Heart left ventricle (tissue), 16 donors: ENCODE data around the gene TTLL10. TPM values are rescaled to one million over a fixed set of nuclear protein-coding genes. Genes with fewer than 3 reads are reported as not detected.

Experiments used
- ATAC-seq, 4 donors: fragments of 200-7000 bp; cut with Tn5 transposase; one replicate each; pipeline ENCODE4 v1.9.1; 2020 to 2022; ENCODE audit warnings: moderate library complexity in 4 of 4, mild to moderate bottlenecking in 3 of 4, moderate number of reproducible peaks in 1 of 4
- DNase-seq, 5 donors: peaks; one replicate each; pipeline ENCODE4 v3.0.0-alpha.2; 2020
- H3K27ac ChIP-seq, 12 donors: fragments of 200-600 bp; sonication (generic) in 4 of 12; one replicate each; pipeline versions ENCODE4 v1.5.0 to v1.8.0; 2016 to 2022; ENCODE audit warnings: mild to moderate bottlenecking in 2 of 12
- H3K27me3 ChIP-seq, 9 donors: fragments of 200-600 bp; sonication (generic) in 2 of 9; one replicate each; pipeline versions ENCODE4 v1.5.1 to v1.8.0; 2016 to 2022; ENCODE audit warnings: mild to moderate bottlenecking in 3 of 9
- H3K36me3 ChIP-seq, 9 donors: fragments of 200-600 bp; sonication (generic) in 2 of 9; one replicate each; pipeline versions ENCODE4 v1.5.0 to v1.8.0; 2018 to 2022; ENCODE audit warnings: mild to moderate bottlenecking in 2 of 9
- H3K4me1 ChIP-seq, 12 donors: fragments of 200-600 bp; sonication (generic) in 4 of 12; one replicate each; pipeline versions ENCODE4 v1.5.0 to v1.8.0; 2016 to 2022; ENCODE audit warnings: mild to moderate bottlenecking in 3 of 12
- H3K4me3 ChIP-seq, 12 donors: fragments of 200-600 bp; sonication (generic) in 4 of 12; one replicate each; pipeline versions ENCODE4 v1.5.0 to v1.8.0; 2017 to 2022; ENCODE audit warnings: mild to moderate bottlenecking in 9 of 12, moderate library complexity in 4 of 12
- H3K9me3 ChIP-seq, 12 donors: fragments of 200-600 bp; sonication (generic) in 4 of 12; one replicate each; pipeline versions ENCODE4 v1.5.0 to v1.8.0; 2016 to 2022; ENCODE audit warnings: mild to moderate bottlenecking in 1 of 12
- POLR2A ChIP-seq, 2 donors: fragments of 450-650 bp; IDR thresholded peaks; one replicate each; pipeline ENCODE4 v1.6.1; 2017; ENCODE audit warnings: antibody characterized with exemption in 2 of 2, mild to moderate bottlenecking in 2 of 2, moderate library complexity in 2 of 2
- WGBS, 4 donors: extraction: QIAGEN DNeasy Blood & Tissue Kit in 2 of 4; methylation state at CpG; one replicate each; pipeline versions ENCODE4 v1.1.5 to v1.1.7; 2013 to 2018; 5-methylcytosine and 5-hydroxymethylcytosine counted together
- intact Hi-C, 10 donors: fragments of 100-400 bp; cut with DNase I; formaldehyde crosslinking; loops; one replicate each; pipeline versions ENCODE4 v1.11.1 to v1.14.2; 2022
- polyA plus RNA-seq, 2 donors: library from polyadenylated mRNA; stranded (reverse); fragments of 200-250 nt; gene quantifications; one replicate each; pipeline ENCODE4 v1.2.3, GENCODE V29; 2013
- total RNA-seq, 9 donors: library from RNA; depleted of rRNA in 2 of 9; stranded (reverse); fragments of >200 nt in 2 of 9; fragmentation: NEBNext Ultra II Directional in 3 of 9; extraction: Animal tissue kit (Norgen Biotek cat#: 25700) in 3 of 9; gene quantifications; one replicate each; pipeline versions ENCODE4 v1.1.0 to v1.2.4, GENCODE V29; 2016 to 2023
- TF ChIP-seq, protein P1 (sequence below), 12 donors: fragments of 200-600 bp; sonication (generic) in 4 of 12; IDR thresholded peaks; one replicate each; pipeline versions ENCODE4 v1.5.0 to v1.8.0; 2018 to 2022; ENCODE audit warnings: antibody characterized with exemption in 12 of 12, mild to moderate bottlenecking in 5 of 12
- donor health status: ischemic (EF 13 %, LVEDD 7.1; RV severe dilation, severe dysfunction).
- donor health status: healthy with polysubstance abuse.
- donor health status: DM: no; HTN: yes; CAD: no.
- donor health status: DM: no; HTN: no; CAD: no.
- donor health status: ischemic (EF 25% LVEDD 6.9; RV normal size, moderate dysfunction).
- donor health status: ischemic (EF 25% LVEDD 5.7; RV mildly dilated, moderate dysfunction).
- donor health status: healthy.
- donor health status: DM: yes; HTN: yes; CAD: no.
- donor health status: ischemic (EF 35%, LVEDD 5.7; RV mildly dilated, moderate dysfunction).
- donor health status: nonischemic (EF 11% LVEDD 7.7; RV severe dilation, severe dysfunction).
- donor health status: DM: yes; HTN: yes; CAD: no.
- donor health status: PGD.
- donor health status: ischemic (EF 29% LVEDD 5.4; RV normal size, mild dysfunction).
- donor health status: nonischemic (EF 23%, LVEDD 6.1; RV moderate dilation, normal function).

The TTLL10 gene
- total and polyA plus RNA-seq, 11 donors: 0.03 to 0.53 (median 0.21) TPM; not detected in 4

DNA sequence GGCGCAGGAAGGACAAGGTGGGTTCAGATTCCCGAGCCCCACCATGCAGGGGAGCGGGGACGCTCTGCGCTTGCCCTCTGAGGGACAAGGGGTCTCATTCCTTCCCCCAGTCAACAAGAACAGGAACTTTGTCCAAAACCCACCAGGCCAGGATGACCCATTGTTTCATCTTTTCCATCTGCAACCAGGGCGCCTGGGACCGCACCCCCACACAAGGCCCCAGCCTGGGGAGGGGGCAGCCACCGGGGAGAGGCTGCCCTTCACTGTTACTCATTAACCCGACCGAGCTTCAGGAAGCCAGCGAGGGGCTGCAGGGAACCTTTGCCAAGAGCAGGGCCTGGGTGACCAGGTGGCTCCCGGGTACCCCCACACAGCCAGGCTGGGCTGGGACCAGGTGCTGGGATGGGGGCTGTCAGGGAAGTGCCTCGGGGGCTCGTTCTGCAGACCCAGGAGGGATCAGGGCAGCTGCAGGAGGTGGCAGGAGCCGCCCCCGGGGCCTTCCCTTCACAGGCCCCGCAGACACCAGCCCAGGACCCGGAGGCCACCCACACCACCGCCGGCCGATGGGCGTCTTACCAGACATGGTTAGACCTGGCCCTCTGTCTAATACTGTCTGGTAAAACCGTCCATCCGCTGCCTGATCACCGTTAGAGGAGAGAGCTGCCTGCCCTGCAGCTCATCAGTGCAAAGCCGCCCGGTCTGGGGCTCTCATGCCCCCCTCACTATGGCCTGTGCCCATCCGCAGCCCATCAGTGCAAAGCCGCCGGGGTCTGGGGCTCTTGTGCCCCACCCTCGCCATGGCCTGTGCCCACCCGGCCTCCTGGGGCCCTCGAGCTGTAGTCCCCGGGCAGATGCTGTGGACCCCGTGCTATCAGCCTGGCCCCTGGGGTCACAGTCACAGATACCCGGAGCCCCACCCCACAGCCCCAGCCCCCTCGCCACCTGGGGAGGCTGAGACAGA is 4.9 kb upstream of the TTLL10 start:
- peaks cover 27 to 93% (median 67%) of the 10 kb centered on the region in 9 donors for H3K27me3 ChIP-seq
- intact Hi-C loops: loop anchor here in 1 of 10 donors (5.0 kb wide), 1 partner anchor 36 kb away; no protein-coding TSS in a partner anchor
- no peaks in the 10 kb centered on the region for H3K36me3 ChIP-seq
- no peak for TF ChIP-seq POLR2A (IDR thresholded peaks at IDR 0.05)
- ATAC-seq (no peak), DNase-seq (peak in 2 of 5 donors; percentile 20 to 61)
- WGBS, 4 donors: 69 to 78% (median 77%) methylated on average over 19 to 37 of the region's 37 CpGs
- no peak overlapping the region for H3K4me3 ChIP-seq
- H3K4me1 ChIP-seq: peaks cover 0 to 4% (median 0%) of the 10 kb centered on the region in 12 donors
- no peaks in the 10 kb centered on the region for H3K9me3 ChIP-seq
- no peak overlapping the region for H3K27ac ChIP-seq

GRCh38 chr1:1169429-1170214 is 4.1 kb upstream of the TTLL10 start:
- H3K4me3 ChIP-seq: no peak overlapping the region
- H3K36me3 ChIP-seq: no peaks in the 10 kb centered on the region
- H3K27ac ChIP-seq: no peak overlapping the region
- no peak for ATAC-seq
- intact Hi-C loops: loop anchor here in 1 of 10 donors (5.0 kb wide), 1 partner anchor 37 kb away; no protein-coding TSS in a partner anchor
- no peak for TF ChIP-seq POLR2A (IDR thresholded peaks at IDR 0.05)
- TF ChIP-seq, protein P1, sequence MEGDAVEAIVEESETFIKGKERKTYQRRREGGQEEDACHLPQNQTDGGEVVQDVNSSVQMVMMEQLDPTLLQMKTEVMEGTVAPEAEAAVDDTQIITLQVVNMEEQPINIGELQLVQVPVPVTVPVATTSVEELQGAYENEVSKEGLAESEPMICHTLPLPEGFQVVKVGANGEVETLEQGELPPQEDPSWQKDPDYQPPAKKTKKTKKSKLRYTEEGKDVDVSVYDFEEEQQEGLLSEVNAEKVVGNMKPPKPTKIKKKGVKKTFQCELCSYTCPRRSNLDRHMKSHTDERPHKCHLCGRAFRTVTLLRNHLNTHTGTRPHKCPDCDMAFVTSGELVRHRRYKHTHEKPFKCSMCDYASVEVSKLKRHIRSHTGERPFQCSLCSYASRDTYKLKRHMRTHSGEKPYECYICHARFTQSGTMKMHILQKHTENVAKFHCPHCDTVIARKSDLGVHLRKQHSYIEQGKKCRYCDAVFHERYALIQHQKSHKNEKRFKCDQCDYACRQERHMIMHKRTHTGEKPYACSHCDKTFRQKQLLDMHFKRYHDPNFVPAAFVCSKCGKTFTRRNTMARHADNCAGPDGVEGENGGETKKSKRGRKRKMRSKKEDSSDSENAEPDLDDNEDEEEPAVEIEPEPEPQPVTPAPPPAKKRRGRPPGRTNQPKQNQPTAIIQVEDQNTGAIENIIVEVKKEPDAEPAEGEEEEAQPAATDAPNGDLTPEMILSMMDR (IDR thresholded peaks at IDR 0.05): no peak
- DNase-seq: peak in 3 of 5 donors; percentile 9 to 55 (median 20)
- peaks cover 0 to 9% (median 0%) of the 10 kb centered on the region in 12 donors for H3K4me1 ChIP-seq
- peaks cover 29 to 95% (median 69%) of the 10 kb centered on the region in 9 donors for H3K27me3 ChIP-seq
- no peaks in the 10 kb centered on the region for H3K9me3 ChIP-seq
- 57 to 66% (median 61%) methylated on average over 14 to 32 of the region's 32 CpGs for WGBS, 4 donors

- TF ChIP-seq POLR2A (IDR thresholded peaks at IDR 0.05): no peak
- TF ChIP-seq, protein P1 (IDR thresholded peaks at IDR 0.05): no peak
- intact Hi-C loops: no loop called here
- no peak overlapping the region for H3K27ac ChIP-seq
- DNase-seq (peak in 3 of 5 donors; percentile 4 to 58 (median 21)), ATAC-seq (no peak)
- no peak overlapping the region for H3K4me3 ChIP-seq
- no peaks in the 10 kb centered on the region for H3K9me3 ChIP-seq
- no peaks in the 10 kb centered on the region for H3K36me3 ChIP-seq
- H3K27me3 ChIP-seq: peaks cover 29 to 92% (median 67%) of the 10 kb centered on the region in 9 donors
- peaks cover 0 to 9% (median 0%) of the 10 kb centered on the region in 12 donors for H3K4me1 ChIP-seq
- 35 to 58% (median 54%) methylated on average over 12 to 26 of the region's 26 CpGs for WGBS, 4 donors
Measured at GRCh38 chr1:1170215-1171091, 3.2 kb upstream of the TTLL10 start.

- Histone ChIP-seq H3K9me3 (no peaks in the 10 kb centered on the region), H3K27ac (no peak overlapping the region), H3K4me1 (peaks cover 0 to 9% (median 0%) of the 10 kb centered on the region in 12 donors), H3K27me3 (peaks cover 29 to 91% (median 68%) of the 10 kb centered on the region in 9 donors), H3K4me3 (no peak overlapping the region), H3K36me3 (no peaks in the 10 kb centered on the region)
- WGBS, 4 donors: 70 to 79% (median 76%) methylated on average over 6 to 12 of the region's 12 CpGs
- intact Hi-C loops: no loop called here
- DNase-seq (peak in 2 of 5 donors; percentile 17 to 40), ATAC-seq (no peak)
- TF ChIP-seq POLR2A (IDR thresholded peaks at IDR 0.05): no peak
- TF ChIP-seq, protein P1 (IDR thresholded peaks at IDR 0.05): no peak
Measured at GRCh38 chr1:1171161-1171545, 2.5 kb upstream of the TTLL10 start.
